Activated T-helper 2 cell treated with anti-CD3 and anti-CD28 coated beads, Interferon-gamma antibody, Interleukin-2, Interleukin-4, amounts not matched to agents 10 μg/mL and 5 μg/mL and 100 μg/mL, durations not matched to agents 14 hours and 24 hours and 36 hours (primary cell): Measurements from ENCODE around the gene GLIS1. TPM values are rescaled to one million over a fixed set of nuclear protein-coding genes. Genes with fewer than 3 reads are reported as not detected.

Experiments used
- DNase-seq: peaks from one replicate; pipeline ENCODE4 v3.0.0; 2021; ENCODE audit warnings: low spot score
- H3K27ac Mint-ChIP-seq: one replicate; pipeline ENCODE4 v1.8.0; 2021; ENCODE audit warnings: mixed read lengths
- H3K27me3 Mint-ChIP-seq: one replicate; pipeline ENCODE4 v1.8.0; 2021; ENCODE audit warnings: low read depth, mixed read lengths
- H3K36me3 Mint-ChIP-seq: one replicate; pipeline ENCODE4 v1.8.0; 2021; ENCODE audit warnings: low read depth, mixed read lengths
- H3K4me1 Mint-ChIP-seq: one replicate; pipeline ENCODE4 v1.8.0; 2021; ENCODE audit warnings: low read depth, mixed read lengths
- H3K4me3 Mint-ChIP-seq: one replicate; pipeline ENCODE4 v1.8.0; 2021; ENCODE audit warnings: low read depth, mild to moderate bottlenecking, moderate library complexity, mixed read lengths
- H3K9me3 Mint-ChIP-seq: one replicate; pipeline ENCODE4 v1.8.0; 2021; ENCODE audit warnings: mixed read lengths
- intact Hi-C: fragments of 100-400 bp; cut with micrococcal nuclease; formaldehyde crosslinking; loops from one replicate; pipeline ENCODE4 v1.15.1; 2023
- total RNA-seq: library from RNA; stranded (reverse); gene quantifications from 2 replicates; pipeline ENCODE4 v1.2.3, GENCODE V29; 2022

The GLIS1 gene
- total RNA-seq, 1 donor from 2014 or later, result not detected

DNA sequence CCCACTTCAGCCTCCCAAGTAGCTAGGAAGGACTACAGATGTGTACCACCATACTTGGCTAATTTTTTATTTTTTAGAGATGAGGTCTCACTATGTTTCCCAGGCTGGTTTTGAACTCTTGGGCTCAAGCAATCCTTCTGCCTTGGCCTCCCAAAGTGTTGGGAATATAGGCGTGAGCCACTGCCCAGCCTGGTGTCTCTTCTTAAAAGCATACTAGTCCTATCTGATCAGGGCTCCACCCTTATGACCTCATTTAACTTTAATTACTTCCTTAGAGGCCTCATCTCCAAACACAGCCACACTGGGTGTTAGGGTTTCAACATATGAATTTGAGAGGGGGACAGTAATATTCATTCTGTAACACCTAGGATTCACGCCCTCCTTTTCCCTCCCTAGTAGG lies 130.9 kb downstream of the GLIS1 start:
- Mint-ChIP-seq H3K9me3 (peaks cover 14% of the 10 kb centered on the region), H3K4me1 (no peaks in the 10 kb centered on the region), H3K4me3 (no peak overlapping the region), H3K36me3 (no peaks in the 10 kb centered on the region), H3K27ac (no peak overlapping the region), H3K27me3 (no peaks in the 10 kb centered on the region)
- no peak for DNase-seq
- intact Hi-C loops, result no loop called here

DNA sequence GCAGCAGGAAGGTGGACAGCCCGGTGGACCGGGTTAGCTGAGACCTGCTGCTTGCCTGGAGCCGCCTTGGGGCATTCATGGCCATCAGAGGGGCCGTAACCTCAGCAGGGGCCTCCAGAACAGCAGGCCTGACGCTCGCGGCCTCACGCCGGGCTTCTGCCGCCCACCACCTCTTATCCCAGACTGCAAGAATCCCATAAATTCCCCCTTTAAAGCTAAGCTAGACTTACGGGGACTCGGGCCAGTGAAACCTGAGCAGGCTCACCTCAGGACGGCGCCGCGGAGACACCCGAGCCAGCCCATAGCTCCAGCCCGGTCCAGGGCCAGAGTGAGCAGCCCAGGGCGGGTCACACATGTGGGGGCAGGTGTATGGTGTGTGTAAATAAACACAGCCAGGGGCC lies 132.3 kb downstream of the GLIS1 start:
- Mint-ChIP-seq H3K4me3 (no peak overlapping the region), H3K4me1 (no peaks in the 10 kb centered on the region), H3K9me3 (peaks cover 12% of the 10 kb centered on the region), H3K36me3 (no peaks in the 10 kb centered on the region), H3K27ac (no peak overlapping the region), H3K27me3 (no peaks in the 10 kb centered on the region)
- intact Hi-C loops, result no loop called here
- no peak for DNase-seq

DNA sequence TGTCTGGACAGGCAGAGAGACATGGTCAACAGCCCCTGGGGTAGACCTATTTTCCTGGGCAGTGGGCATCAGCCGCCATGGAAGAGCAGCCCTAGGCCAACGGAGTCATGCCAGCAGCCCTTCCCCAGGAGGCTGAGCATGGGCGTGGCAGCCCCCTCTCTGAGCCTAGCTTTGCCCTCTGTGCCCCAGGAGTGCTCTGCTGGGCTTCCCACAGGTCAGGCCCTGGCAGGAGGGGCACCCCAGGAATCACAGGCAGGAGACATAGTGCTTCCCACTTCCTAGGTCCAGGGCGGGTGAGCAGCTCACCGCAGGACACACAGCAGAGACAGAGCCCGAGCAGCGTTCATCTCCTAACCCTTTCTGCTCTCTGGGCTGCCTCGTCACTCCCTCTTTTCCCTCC lies 132.8 kb downstream of the GLIS1 start:
- peaks cover 7% of the 10 kb centered on the region for H3K9me3 Mint-ChIP-seq
- no peak overlapping the region for H3K27ac Mint-ChIP-seq
- intact Hi-C loops, result no loop called here
- no peak overlapping the region for H3K4me3 Mint-ChIP-seq
- H3K36me3 Mint-ChIP-seq, result no peaks in the 10 kb centered on the region
- no peak for DNase-seq
- no peaks in the 10 kb centered on the region for H3K27me3 Mint-ChIP-seq
- H3K4me1 Mint-ChIP-seq, result no peaks in the 10 kb centered on the region

DNA sequence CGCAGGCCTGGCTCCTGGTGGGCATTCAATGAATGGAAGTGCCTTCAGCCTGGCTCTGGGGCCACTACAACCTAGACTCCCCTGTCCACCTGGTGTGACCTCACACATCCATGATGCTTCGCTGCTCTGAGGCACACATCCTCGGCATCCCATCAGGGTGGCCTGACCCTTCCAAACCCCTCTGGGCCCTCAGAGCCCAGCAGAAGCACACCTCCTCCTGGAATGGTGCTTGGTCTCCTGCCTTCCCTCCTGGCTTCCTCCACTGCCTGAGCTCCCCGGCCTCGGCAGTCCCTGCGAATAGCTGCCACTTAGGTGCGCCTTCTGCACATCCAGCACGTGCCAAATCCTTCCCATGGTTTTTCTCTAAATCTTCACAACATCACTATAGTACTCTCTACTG lies 133.8 kb downstream of the GLIS1 start:
- DNase-seq, result no peak
- intact Hi-C loops, result no loop called here
- peaks cover under 1% of the 10 kb centered on the region for H3K9me3 Mint-ChIP-seq
- H3K27ac Mint-ChIP-seq, result no peak overlapping the region
- no peaks in the 10 kb centered on the region for H3K27me3 Mint-ChIP-seq
- no peaks in the 10 kb centered on the region for H3K36me3 Mint-ChIP-seq
- peaks cover 2% of the 10 kb centered on the region for H3K4me1 Mint-ChIP-seq
- H3K4me3 Mint-ChIP-seq, result no peak overlapping the region

DNA sequence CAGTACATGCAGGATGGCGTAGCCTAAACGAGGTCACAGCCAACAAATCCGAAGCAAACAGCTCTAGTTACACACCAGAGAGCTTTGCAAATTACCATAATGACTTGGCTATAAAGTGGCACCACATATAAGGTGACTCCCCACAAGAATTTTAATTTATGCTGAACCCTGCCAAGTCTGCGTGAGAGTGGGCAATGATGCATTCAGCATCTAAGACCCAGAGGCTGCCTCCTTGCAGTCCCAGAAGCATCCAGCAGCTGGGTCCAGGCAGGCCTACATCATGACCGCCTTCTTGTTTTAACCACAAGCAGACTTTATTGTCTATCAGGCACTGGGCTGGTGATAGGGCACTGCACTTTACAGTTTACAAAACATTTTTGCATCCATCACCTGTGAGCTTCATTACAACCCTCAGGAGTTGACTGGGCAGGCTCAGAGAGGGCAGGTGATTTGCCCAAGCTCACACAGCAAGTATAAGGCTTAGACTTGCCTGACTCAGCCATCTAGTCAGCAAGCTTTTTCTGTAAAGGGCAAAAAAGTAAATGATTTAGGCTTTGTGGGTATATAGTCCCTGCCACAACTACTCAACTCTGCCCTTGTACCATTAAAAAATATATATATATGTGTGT lies 134.6 kb downstream of the GLIS1 start:
- Mint-ChIP-seq H3K27ac (no peak overlapping the region), H3K4me1 (peaks cover 2% of the 10 kb centered on the region), H3K9me3 (no peaks in the 10 kb centered on the region), H3K4me3 (no peak overlapping the region), H3K27me3 (no peaks in the 10 kb centered on the region), H3K36me3 (no peaks in the 10 kb centered on the region)
- DNase-seq, result no peak
- intact Hi-C loops, result no loop called here

DNA sequence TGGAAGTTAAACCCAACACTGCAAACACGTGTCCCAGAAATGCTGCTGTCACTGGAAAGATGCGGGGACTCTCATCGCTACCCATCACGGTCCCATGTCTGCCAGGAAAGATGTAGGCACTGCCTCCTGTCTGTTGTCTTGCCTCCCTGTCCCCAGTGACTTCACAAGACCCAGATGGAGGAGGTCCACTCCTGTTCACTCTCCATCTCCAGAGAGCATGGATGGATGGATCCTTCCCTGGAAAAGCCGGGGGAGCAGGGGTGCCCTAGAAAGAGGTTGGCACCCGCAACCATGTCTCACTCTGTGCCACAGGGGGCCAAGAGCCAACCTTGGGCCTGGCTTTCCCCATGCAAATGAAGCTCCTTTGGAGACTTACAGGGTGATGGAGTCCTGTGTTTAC lies 135.5 kb downstream of the GLIS1 start:
- no peaks in the 10 kb centered on the region for H3K9me3 Mint-ChIP-seq
- peaks cover 2% of the 10 kb centered on the region for H3K4me1 Mint-ChIP-seq
- H3K27me3 Mint-ChIP-seq, result no peaks in the 10 kb centered on the region
- intact Hi-C loops, result no loop called here
- H3K4me3 Mint-ChIP-seq, result no peak overlapping the region
- no peak for DNase-seq
- H3K27ac Mint-ChIP-seq, result no peak overlapping the region
- no peaks in the 10 kb centered on the region for H3K36me3 Mint-ChIP-seq

DNA sequence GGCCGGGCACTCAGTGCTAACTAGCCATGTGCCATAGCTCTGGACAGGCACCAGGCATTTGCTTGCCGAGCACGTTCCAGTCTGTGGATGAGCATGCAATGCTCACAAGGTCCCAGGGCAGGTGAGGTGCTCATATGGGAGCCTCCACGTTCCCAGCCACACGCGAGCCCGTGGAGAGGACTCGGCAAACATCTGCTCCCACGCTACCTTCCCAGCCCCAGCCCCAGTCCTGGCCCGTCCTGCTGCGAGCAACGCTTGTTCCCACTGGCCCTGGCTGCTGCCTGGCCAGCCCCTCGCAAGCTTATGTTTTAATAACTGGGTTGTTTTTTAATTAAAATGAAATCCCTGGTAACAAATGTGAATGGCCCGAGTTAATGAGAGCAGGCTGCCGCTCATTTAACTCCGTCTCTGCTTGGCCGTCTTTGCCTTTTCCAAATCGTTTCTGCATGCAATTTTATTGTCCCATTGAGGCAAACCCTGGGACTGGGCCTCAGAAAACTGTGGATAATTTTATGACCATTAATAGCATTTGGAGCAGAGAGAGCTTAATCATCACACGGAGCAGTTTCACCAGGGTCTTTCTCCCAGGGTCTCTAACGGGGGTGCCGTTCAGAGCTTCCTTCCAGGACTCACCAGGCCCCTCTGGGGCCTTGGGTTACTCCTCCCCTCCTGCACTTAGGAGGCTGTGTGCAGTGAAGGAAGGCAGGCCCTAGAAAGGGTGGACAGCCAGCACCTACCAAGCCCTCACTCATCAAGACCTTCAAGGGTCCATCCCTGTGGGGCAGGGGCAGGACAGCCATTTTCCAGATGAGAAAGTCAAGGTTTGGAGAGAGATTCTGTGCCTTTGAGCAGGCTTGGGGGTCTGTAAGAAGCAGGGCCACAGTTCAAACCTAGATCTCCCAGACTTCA lies 136.8 kb downstream of the GLIS1 start:
- DNase-seq, result no peak
- Mint-ChIP-seq H3K9me3 (no peaks in the 10 kb centered on the region), H3K4me3 (no peak overlapping the region), H3K4me1 (peaks cover 2% of the 10 kb centered on the region), H3K27ac (no peak overlapping the region), H3K27me3 (no peaks in the 10 kb centered on the region), H3K36me3 (no peaks in the 10 kb centered on the region)
- intact Hi-C loops, result no loop called here

DNA sequence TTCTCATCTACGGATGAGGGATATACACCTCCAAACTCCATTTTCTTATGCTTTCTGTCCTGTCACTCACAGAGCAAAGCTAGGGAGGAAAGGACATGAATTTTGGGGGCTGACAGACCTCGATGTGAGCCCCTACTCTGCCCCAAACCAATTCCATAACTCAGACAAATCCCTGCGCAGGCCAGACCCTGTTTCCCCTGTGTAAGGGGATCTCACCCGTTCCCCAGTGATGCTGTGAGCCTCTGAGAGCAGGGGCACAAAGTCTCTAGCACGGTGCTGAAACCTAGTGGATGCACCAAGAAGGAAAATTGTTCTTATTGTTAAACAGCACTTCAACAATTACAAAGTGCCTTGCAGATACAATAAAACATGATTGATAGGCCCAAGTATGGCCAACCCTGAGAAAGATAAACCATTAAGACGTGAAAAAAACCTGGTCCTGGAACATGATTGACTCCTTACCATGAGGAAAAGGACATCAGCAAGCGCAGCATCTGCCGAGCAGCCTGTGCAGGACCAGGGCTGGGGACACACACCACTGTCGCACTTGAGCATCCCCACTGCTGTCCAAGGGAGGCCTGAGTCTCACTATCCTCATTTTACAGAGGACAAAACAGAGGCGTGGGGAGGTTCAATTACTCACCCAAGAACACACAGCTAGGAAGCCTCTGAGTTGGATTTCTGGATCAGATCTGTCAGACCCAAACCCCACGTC lies 137.8 kb downstream of the GLIS1 start:
- no peak overlapping the region for H3K4me3 Mint-ChIP-seq

DNA sequence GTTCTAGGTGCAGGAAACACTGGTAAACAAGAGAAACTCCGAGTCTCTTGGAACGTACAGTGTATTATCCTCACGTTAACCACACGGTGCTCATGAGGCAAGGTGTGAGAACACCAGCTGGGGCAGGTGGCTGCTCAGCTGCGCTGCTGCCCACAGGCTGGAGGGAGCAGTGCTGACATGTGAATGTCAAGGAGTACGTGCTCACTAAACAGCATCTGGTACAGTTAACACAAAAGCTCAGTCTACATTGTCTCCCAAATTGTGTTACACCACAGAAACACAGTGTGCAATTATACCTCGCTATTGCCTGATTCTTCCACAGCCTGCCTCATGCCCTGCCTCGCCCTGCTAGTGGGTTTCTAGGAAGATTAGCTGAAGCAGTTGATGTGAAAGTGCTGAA lies 138.4 kb downstream of the GLIS1 start:
- intact Hi-C loops, result no loop called here
- H3K9me3 Mint-ChIP-seq, result no peaks in the 10 kb centered on the region
- H3K36me3 Mint-ChIP-seq, result no peaks in the 10 kb centered on the region
- no peak for DNase-seq
- no peak overlapping the region for H3K4me3 Mint-ChIP-seq
- H3K27me3 Mint-ChIP-seq, result no peaks in the 10 kb centered on the region
- peaks cover 2% of the 10 kb centered on the region for H3K4me1 Mint-ChIP-seq
- H3K27ac Mint-ChIP-seq, result no peak overlapping the region

More for the DNA sequence above, 137.8 kb downstream of the GLIS1 start:
- Mint-ChIP-seq H3K4me1 (peaks cover 2% of the 10 kb centered on the region), H3K36me3 (no peaks in the 10 kb centered on the region), H3K27me3 (no peaks in the 10 kb centered on the region), H3K9me3 (no peaks in the 10 kb centered on the region), H3K27ac (no peak overlapping the region)
- DNase-seq, result no peak
- intact Hi-C loops, result no loop called here

DNA sequence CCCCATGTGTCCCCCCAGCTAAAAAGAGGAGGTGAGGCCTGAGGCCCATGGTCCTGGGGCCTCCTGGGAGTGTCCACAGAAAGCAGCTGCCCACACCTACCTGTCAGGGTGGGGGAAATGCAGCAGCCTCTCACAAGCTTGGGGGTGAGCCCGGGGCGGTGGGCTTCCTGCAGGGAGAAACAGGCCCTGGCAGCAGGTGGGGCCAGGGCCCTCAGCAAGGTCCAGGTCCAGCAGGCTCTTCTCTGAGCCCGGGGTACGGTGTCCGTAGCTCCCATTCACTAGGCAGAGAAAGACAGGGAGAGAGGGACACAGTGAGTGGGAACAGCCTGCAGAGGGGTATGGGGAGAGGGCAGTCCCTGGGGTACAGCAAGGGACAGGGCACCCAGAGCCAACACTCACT lies 139.0 kb downstream of the GLIS1 start:
- H3K27ac Mint-ChIP-seq, result no peak overlapping the region
- no peaks in the 10 kb centered on the region for H3K27me3 Mint-ChIP-seq
- DNase-seq, result no peak
- H3K4me1 Mint-ChIP-seq, result peaks cover 2% of the 10 kb centered on the region
- no peaks in the 10 kb centered on the region for H3K9me3 Mint-ChIP-seq
- no peak overlapping the region for H3K4me3 Mint-ChIP-seq
- intact Hi-C loops, result no loop called here
- no peaks in the 10 kb centered on the region for H3K36me3 Mint-ChIP-seq

DNA sequence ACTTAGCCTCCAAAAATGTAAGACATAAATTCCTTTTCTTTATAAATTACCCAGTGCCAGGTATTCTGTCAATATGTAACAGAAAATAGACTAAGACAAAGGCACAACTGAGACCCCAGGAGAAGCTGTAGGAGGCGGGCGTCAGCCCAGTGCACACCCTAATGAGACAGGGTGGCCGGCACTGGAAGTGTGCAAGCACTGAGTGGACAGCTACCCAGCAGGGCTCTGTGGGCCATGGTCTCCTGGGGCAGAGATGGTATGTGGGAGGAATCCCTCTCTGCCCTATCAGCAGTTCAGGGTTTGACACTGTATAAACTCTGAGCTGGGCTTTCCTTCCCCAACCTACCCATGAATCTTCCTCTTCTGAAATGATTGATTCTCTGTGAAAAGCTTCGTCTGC lies 139.5 kb downstream of the GLIS1 start:
- H3K27me3 Mint-ChIP-seq, result no peaks in the 10 kb centered on the region
- no peak for DNase-seq
- no peak overlapping the region for H3K4me3 Mint-ChIP-seq
- H3K4me1 Mint-ChIP-seq, result peaks cover 2% of the 10 kb centered on the region
- H3K9me3 Mint-ChIP-seq, result no peaks in the 10 kb centered on the region
- H3K27ac Mint-ChIP-seq, result no peak overlapping the region
- H3K36me3 Mint-ChIP-seq, result no peaks in the 10 kb centered on the region
- intact Hi-C loops, result loop anchor here (10.0 kb wide), 1 partner anchor 115 kb away; no protein-coding TSS in a partner anchor

DNA sequence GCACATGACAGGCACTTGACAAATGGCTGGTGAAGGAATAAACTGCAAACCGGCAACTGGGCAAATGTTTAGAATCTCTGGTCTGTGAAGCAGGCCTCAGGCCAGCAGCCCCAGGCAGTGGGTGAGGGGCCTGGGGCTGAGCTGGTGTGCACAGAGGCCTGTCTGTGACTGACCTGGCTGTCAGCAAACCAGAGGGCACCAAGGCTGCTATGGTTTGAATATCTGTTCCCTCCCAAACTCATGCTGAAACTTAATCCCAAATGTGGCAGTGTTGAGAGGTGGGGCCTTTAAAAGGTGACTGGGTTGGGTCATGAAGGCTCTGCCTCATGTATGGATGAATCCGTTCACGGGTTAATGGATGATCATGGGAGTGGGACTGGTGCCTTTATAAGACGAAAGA lies 140.0 kb downstream of the GLIS1 start:
- Mint-ChIP-seq H3K27ac (no peak overlapping the region), H3K4me1 (peaks cover 2% of the 10 kb centered on the region), H3K4me3 (no peak overlapping the region), H3K36me3 (no peaks in the 10 kb centered on the region), H3K9me3 (no peaks in the 10 kb centered on the region), H3K27me3 (no peaks in the 10 kb centered on the region)
- DNase-seq, result no peak
- intact Hi-C loops, result loop anchor here (10.0 kb wide), 1 partner anchor 114 kb away; no protein-coding TSS in a partner anchor

DNA sequence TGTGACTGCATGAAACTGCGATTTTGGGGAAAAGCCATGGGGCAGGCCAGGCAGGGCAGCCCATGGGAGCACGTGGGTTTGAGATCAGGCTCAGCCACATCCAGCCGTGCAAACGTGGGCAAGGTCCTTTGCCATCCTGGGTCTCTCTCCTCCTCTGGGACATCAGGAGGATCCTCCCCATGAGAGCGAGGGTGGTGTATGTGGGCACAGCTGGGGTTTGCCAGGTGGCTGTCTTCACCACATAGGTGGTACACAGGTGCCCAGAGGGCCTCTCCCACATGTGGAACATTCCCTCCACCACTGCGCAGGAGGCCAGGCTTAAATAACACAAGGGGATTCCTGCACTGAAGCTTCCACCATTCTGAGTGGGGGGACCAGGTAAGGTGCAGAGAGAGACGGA lies 143.1 kb downstream of the GLIS1 start:
- no peak for DNase-seq
- intact Hi-C loops, result loop anchor here (10.0 kb wide), 1 partner anchor 111 kb away; no protein-coding TSS in a partner anchor
- no peaks in the 10 kb centered on the region for H3K9me3 Mint-ChIP-seq
- H3K4me3 Mint-ChIP-seq, result no peak overlapping the region
- H3K36me3 Mint-ChIP-seq, result no peaks in the 10 kb centered on the region
- peaks cover under 1% of the 10 kb centered on the region for H3K4me1 Mint-ChIP-seq
- H3K27ac Mint-ChIP-seq, result no peak overlapping the region
- H3K27me3 Mint-ChIP-seq, result no peaks in the 10 kb centered on the region
